ENCODE data around the gene YWHAH.

The YWHAH gene

DNA sequence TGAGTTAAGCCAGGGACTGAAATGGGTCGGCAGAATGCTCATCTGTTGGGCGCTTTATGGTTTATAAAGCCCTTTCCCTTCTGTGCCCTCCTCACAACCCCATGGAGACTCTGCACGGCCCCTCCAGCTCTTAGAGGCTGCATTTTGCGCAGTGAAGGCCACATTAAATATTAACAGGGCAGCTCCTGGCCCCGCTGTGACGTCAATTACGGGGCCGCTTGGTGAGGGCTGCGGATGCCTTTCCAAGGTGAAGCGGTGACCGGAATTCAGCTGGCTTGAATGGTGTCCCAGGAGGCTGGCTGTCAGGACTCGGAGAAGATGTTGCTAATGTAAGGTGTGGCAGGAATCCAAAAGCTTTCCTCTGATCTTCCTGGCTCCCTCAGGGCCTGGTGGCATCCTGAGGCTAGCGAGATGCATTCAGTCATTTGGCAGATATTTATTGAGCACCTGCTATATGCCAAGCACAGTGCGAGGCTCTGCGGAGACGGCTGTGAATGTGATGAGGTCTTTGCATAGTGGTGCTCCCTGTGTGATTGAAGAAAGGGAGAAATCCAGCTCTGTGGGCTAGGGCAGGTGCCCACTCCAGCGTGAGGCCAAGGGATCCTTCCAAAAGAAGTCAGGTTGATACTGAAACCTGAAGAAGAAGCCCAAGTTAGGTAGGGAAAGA is 10.4 kb upstream of the YWHAH start:
- no peak overlapping the region for H3K4me3 ChIP-seq (ENCODE audit: low read depth in 1 of 5, low read length in 5 of 5)
- no peaks in the 10 kb centered on the region for H3K27me3 ChIP-seq (ENCODE audit: control insufficient read depth in 5 of 5, insufficient read depth in 4 of 5, low read length in 5 of 5)
- H3K27ac ChIP-seq (ENCODE audit: low read depth, low read length), result no peak overlapping the region
- peaks cover 0 to 7% (median 2%) of the 10 kb centered on the region in 5 donors for H3K4me1 ChIP-seq (ENCODE audit: control insufficient read depth in 5 of 5, insufficient read depth in 5 of 5, low read length in 5 of 5)
- H3K9me3 ChIP-seq (ENCODE audit: control insufficient read depth in 5 of 5, low read length in 5 of 5), result no peaks in the 10 kb centered on the region
- no peak overlapping the region for H3K9ac ChIP-seq (ENCODE audit: low read length in 5 of 5)
- H3K36me3 ChIP-seq (ENCODE audit: control insufficient read depth in 5 of 5, insufficient read depth in 5 of 5, low read length in 5 of 5), result no peaks in the 10 kb centered on the region

DNA sequence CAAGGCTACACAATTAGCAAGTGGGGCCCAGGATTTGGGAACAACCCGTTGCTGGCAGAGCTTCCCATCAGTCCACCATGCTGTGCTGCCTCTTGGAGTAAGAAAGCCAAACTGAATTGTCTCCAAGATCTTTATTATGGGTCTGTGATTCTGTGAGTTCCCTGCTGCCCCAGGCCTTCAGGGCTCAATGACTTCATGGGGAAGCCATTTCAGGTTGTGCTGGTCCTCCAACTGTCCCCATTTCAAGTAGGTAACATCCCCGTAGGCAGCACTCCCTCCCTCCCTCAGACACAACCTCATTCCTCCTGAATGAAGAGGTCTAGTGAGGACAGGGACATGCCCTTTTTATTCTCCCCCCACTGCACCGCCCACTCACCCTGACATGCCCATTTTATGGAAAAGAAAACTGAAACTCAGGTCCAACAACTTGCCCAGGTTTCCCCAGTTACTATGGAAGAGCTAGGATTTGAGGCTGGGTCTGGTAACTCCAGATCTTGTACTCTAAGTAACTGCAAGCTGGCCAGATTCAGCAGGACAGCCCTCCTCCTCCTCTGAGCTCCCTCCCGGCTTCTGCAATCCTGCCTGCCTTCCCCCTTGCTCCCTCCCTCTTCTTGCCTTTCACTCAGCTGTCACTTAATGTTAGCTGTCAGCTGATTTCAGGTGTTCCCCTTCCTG is 8.2 kb upstream of the YWHAH start:
- H3K27me3 ChIP-seq (ENCODE audit: control insufficient read depth in 5 of 5, insufficient read depth in 4 of 5, low read length in 5 of 5), result no peaks in the 10 kb centered on the region
- no peaks in the 10 kb centered on the region for H3K36me3 ChIP-seq (ENCODE audit: control insufficient read depth in 5 of 5, insufficient read depth in 5 of 5, low read length in 5 of 5)
- no peak overlapping the region for H3K4me3 ChIP-seq (ENCODE audit: low read depth in 1 of 5, low read length in 5 of 5)
- no peak overlapping the region for H3K27ac ChIP-seq (ENCODE audit: low read depth, low read length)
- peaks cover 0 to 7% (median 0%) of the 10 kb centered on the region in 5 donors for H3K4me1 ChIP-seq (ENCODE audit: control insufficient read depth in 5 of 5, insufficient read depth in 5 of 5, low read length in 5 of 5)
- no peaks in the 10 kb centered on the region for H3K9me3 ChIP-seq (ENCODE audit: control insufficient read depth in 5 of 5, low read length in 5 of 5)
- no peak overlapping the region for H3K9ac ChIP-seq (ENCODE audit: low read length in 5 of 5)

DNA sequence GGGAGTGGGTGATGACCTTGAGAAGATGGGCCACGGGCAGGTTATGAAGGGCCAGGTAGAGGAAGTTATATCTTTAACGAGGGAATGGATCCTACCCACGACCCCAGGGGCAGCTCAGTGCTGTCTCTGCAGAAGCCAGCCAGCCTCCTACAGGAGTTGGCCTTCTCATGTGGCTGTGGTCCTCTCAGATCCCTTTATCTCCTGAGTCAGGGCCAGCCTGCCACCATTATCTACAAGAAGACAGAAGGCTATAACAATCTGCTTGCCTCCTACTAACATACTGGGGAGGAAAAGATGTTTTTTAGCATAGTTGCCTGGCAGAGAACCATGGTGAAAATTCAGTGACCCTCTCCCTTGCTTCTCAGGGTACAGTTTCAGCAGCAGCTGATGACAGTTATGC is 7.0 kb upstream of the YWHAH start:
- Histone ChIP-seq H3K9me3 (ENCODE audit: control insufficient read depth in 5 of 5, low read length in 5 of 5) (no peaks in the 10 kb centered on the region), H3K4me3 (ENCODE audit: low read depth in 1 of 5, low read length in 5 of 5) (no peak overlapping the region), H3K27me3 (ENCODE audit: control insufficient read depth in 5 of 5, insufficient read depth in 4 of 5, low read length in 5 of 5) (no peaks in the 10 kb centered on the region), H3K4me1 (ENCODE audit: control insufficient read depth in 5 of 5, insufficient read depth in 5 of 5, low read length in 5 of 5) (peaks cover 0 to 7% (median 0%) of the 10 kb centered on the region in 5 donors), H3K9ac (ENCODE audit: low read length in 5 of 5) (no peak overlapping the region), H3K27ac (ENCODE audit: low read depth, low read length) (no peak overlapping the region), H3K36me3 (ENCODE audit: control insufficient read depth in 5 of 5, insufficient read depth in 5 of 5, low read length in 5 of 5) (no peaks in the 10 kb centered on the region)

DNA sequence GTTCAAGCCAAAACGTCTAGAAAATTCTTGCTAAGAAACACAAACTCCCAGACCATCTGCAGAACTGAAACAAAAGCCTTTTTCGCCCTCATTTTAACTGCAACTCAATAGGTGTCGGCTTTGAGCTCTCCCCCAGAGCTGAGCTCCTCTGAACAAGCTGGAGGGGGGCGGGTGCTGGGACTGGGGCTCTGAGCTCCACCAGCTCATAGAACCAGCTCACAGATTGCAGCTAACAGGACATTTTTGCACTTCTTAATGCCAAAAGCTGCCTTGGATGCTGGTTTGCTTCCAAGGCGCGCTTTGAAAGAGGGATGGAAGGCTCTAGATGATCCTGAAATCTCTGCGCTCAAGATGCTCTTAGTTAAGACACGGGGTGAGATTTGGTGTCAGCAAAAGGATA is 6.0 kb upstream of the YWHAH start:
- no peaks in the 10 kb centered on the region for H3K9me3 ChIP-seq (ENCODE audit: control insufficient read depth in 5 of 5, low read length in 5 of 5)
- no peak overlapping the region for H3K4me3 ChIP-seq (ENCODE audit: low read depth in 1 of 5, low read length in 5 of 5)
- no peaks in the 10 kb centered on the region for H3K36me3 ChIP-seq (ENCODE audit: control insufficient read depth in 5 of 5, insufficient read depth in 5 of 5, low read length in 5 of 5)
- H3K4me1 ChIP-seq (ENCODE audit: control insufficient read depth in 5 of 5, insufficient read depth in 5 of 5, low read length in 5 of 5), result peaks cover 0 to 4% (median 1%) of the 10 kb centered on the region in 5 donors
- no peak overlapping the region for H3K27ac ChIP-seq (ENCODE audit: low read depth, low read length)
- no peak overlapping the region for H3K9ac ChIP-seq (ENCODE audit: low read length in 5 of 5)
- H3K27me3 ChIP-seq (ENCODE audit: control insufficient read depth in 5 of 5, insufficient read depth in 4 of 5, low read length in 5 of 5), result no peaks in the 10 kb centered on the region

DNA sequence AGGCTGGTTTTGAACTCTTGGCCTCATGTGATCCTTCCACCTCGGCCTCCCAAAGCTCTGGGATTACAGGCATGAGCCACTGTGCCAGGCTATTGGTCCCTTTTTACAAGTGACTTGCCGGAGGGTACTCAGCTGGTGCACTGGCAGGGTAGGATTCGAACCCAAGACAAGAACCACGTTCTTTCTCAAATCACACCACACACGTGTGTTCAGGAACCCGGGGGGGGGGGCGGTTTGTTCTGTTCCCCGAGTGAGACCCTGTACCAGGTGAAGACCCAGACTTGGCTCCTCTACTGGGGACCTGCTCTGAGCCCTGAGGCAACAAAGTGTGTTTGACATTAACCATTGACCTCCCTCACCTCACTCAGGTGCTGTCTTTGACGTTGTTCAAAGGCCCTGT is 3.8 kb upstream of the YWHAH start:
- Histone ChIP-seq H3K4me3 (ENCODE audit: low read depth in 1 of 5, low read length in 5 of 5) (no peak overlapping the region), H3K9ac (ENCODE audit: low read length in 5 of 5) (no peak overlapping the region), H3K27ac (ENCODE audit: low read depth, low read length) (no peak overlapping the region), H3K27me3 (ENCODE audit: control insufficient read depth in 5 of 5, insufficient read depth in 4 of 5, low read length in 5 of 5) (no peaks in the 10 kb centered on the region), H3K36me3 (ENCODE audit: control insufficient read depth in 5 of 5, insufficient read depth in 5 of 5, low read length in 5 of 5) (no peaks in the 10 kb centered on the region), H3K4me1 (ENCODE audit: control insufficient read depth in 5 of 5, insufficient read depth in 5 of 5, low read length in 5 of 5) (peaks cover 4 to 17% (median 10%) of the 10 kb centered on the region in 5 donors), H3K9me3 (ENCODE audit: control insufficient read depth in 5 of 5, low read length in 5 of 5) (no peaks in the 10 kb centered on the region)

DNA sequence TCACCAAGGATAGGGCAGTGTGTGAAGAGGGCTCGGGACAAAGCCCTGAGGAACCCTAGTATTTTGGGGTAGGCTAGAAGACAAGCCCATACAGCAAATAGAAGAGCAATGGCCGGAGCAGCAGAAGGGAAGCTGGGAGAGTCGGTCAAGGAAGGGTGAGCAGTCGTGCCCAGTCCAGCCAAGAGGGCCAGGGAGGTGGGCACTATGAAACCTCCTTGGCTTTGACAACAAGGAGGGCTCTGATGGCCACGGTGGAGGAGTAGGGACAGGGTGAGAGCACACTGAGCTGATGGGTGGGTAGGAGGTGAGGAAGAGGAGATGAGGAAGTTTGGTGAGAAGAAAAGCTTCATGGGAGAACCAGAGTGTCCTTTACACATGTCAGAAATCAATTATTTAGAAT is 2.2 kb upstream of the YWHAH start:
- H3K9me3 ChIP-seq (ENCODE audit: control insufficient read depth in 5 of 5, low read length in 5 of 5), result no peaks in the 10 kb centered on the region
- H3K4me1 ChIP-seq (ENCODE audit: control insufficient read depth in 5 of 5, insufficient read depth in 5 of 5, low read length in 5 of 5), result peaks cover 12 to 31% (median 26%) of the 10 kb centered on the region in 5 donors
- no peaks in the 10 kb centered on the region for H3K27me3 ChIP-seq (ENCODE audit: control insufficient read depth in 5 of 5, insufficient read depth in 4 of 5, low read length in 5 of 5)
- H3K9ac ChIP-seq (ENCODE audit: low read length in 5 of 5), result no peak overlapping the region
- H3K27ac ChIP-seq (ENCODE audit: low read depth, low read length), result no peak overlapping the region
- no peaks in the 10 kb centered on the region for H3K36me3 ChIP-seq (ENCODE audit: control insufficient read depth in 5 of 5, insufficient read depth in 5 of 5, low read length in 5 of 5)
- no peak overlapping the region for H3K4me3 ChIP-seq (ENCODE audit: low read depth in 1 of 5, low read length in 5 of 5)

DNA sequence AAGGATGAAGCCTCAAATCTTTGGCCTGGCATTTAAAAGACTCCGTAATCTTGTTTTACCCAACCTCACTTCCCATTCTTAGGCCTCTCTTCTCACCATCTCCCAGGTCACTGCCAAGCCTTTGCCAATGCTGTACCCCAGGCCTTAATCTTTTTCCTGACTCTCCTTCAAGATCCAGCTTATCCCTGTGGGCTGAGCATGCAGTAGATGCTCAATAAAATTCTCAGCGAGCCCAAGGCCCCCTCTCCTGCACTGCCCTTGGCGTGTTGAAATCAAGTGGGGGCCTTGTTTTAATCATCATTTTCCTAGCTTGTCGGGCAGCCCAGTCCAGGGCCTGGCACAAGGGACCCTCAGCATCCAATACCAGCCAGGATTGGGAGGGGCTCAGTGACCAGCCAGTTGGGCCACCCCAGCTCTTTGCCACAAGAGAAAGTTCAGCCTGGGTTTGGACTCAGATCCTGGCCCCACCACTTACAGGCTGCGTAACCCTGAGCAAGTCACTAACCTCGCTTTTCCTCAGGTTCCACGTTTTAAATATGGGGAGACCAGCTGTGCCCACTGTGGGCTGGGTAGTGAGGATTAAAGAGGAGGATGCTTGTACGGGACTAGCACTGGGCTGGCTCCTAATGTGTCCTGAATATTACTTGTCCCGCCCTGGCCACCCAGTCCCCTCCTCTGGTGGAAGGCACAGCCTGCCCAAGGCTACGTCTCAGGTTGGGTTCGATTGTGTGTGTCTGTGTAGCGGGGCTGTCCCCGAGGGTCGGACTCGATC is 943 bp upstream of the YWHAH start:
- peak overlapping the region; percentile 58 to 89 (median 66) for H3K4me3 ChIP-seq (ENCODE audit: low read depth in 1 of 5, low read length in 5 of 5)
- no peaks in the 10 kb centered on the region for H3K27me3 ChIP-seq (ENCODE audit: control insufficient read depth in 5 of 5, insufficient read depth in 4 of 5, low read length in 5 of 5)
- peaks cover 12 to 33% (median 27%) of the 10 kb centered on the region in 5 donors for H3K4me1 ChIP-seq (ENCODE audit: control insufficient read depth in 5 of 5, insufficient read depth in 5 of 5, low read length in 5 of 5)
- peaks cover 0 to 5% (median 0%) of the 10 kb centered on the region in 5 donors for H3K36me3 ChIP-seq (ENCODE audit: control insufficient read depth in 5 of 5, insufficient read depth in 5 of 5, low read length in 5 of 5)
- H3K9me3 ChIP-seq (ENCODE audit: control insufficient read depth in 5 of 5, low read length in 5 of 5), result no peaks in the 10 kb centered on the region
- peak overlapping the region; percentile 78 for H3K27ac ChIP-seq (ENCODE audit: low read depth, low read length)
- peak overlapping the region in 4 of 5 donors; percentile 60 to 82 (median 72) for H3K9ac ChIP-seq (ENCODE audit: low read length in 5 of 5)

DNA sequence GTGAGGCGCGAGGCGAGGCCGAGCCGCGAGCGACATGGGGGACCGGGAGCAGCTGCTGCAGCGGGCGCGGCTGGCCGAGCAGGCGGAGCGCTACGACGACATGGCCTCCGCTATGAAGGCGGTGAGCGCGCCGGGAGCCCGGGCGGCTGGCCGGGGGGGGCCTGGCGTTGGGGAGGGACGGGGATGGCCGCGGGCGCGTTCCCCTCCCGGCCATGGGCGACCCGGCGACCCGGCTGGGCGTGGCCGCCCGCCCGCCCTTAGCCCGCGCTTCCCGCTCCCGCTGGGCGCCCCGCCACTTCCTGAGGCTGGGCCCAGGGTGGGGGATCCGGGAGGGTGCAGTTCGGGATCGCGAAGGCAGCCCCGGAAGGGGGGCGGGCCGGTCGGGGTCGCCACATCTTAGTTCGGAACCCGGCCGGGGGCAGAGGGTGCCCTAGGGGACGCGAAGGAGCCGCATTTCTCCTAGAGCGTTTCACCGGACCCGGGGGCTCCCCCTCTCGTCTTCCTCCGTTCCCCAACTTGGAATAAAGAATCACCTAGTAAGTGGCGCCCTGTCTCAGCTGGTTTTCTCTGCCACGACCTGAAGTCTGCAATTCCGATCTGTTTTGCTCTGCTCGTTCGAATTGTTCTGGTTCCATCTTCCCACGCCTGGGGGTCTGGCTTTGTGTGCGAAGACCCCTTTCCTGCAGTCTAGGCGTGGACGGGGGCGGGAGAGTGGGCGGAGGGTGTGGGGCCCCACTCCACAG is 536 bp downstream of the YWHAH start:
- peak overlapping the region; percentile 81 for H3K27ac ChIP-seq (ENCODE audit: low read depth, low read length)
- peaks cover 12 to 34% (median 27%) of the 10 kb centered on the region in 5 donors for H3K4me1 ChIP-seq (ENCODE audit: control insufficient read depth in 5 of 5, insufficient read depth in 5 of 5, low read length in 5 of 5)
- no peaks in the 10 kb centered on the region for H3K9me3 ChIP-seq (ENCODE audit: control insufficient read depth in 5 of 5, low read length in 5 of 5)
- peak overlapping the region; percentile 91 to 94 (median 94) for H3K9ac ChIP-seq (ENCODE audit: low read length in 5 of 5)
- no peaks in the 10 kb centered on the region for H3K27me3 ChIP-seq (ENCODE audit: control insufficient read depth in 5 of 5, insufficient read depth in 4 of 5, low read length in 5 of 5)
- peaks cover 0 to 9% (median 3%) of the 10 kb centered on the region in 5 donors for H3K36me3 ChIP-seq (ENCODE audit: control insufficient read depth in 5 of 5, insufficient read depth in 5 of 5, low read length in 5 of 5)
- H3K4me3 ChIP-seq (ENCODE audit: low read depth in 1 of 5, low read length in 5 of 5), result peak overlapping the region; percentile 89 to 93 (median 90)

DNA sequence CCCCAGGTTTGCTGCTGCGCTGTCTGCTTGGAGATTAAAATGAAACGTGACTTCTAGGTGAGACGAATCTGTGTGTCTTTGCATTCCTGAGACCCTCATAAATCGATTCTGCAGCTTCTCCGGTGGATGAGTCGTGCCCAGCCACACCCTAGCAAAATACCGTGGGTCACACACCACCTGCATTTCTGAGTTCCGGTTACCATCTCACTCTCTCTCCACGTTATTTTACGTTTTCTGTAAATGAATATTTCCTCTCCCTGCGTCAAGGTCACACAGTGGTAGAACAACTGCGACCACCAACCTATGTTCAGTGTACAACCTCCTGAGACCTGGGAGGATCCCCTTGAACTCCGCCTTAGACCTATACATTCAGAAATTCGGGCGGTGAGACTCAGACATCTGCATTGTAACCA is 1.1 kb downstream of the YWHAH start:
- Histone ChIP-seq H3K4me1 (ENCODE audit: control insufficient read depth in 5 of 5, insufficient read depth in 5 of 5, low read length in 5 of 5) (peaks cover 12 to 40% (median 33%) of the 10 kb centered on the region in 5 donors), H3K27ac (ENCODE audit: low read depth, low read length) (peak overlapping the region; percentile 81), H3K36me3 (ENCODE audit: control insufficient read depth in 5 of 5, insufficient read depth in 5 of 5, low read length in 5 of 5) (peaks cover 1 to 12% (median 6%) of the 10 kb centered on the region in 5 donors), H3K9ac (ENCODE audit: low read length in 5 of 5) (peak overlapping the region; percentile 91 to 94 (median 94)), H3K9me3 (ENCODE audit: control insufficient read depth in 5 of 5, low read length in 5 of 5) (no peaks in the 10 kb centered on the region), H3K4me3 (ENCODE audit: low read depth in 1 of 5, low read length in 5 of 5) (peak overlapping the region; percentile 89 to 93 (median 90)), H3K27me3 (ENCODE audit: control insufficient read depth in 5 of 5, insufficient read depth in 4 of 5, low read length in 5 of 5) (no peaks in the 10 kb centered on the region)
